ENCODE results near the gene METRNL.
"Not testable (repeated sequence)": the region's sequence is repeated elsewhere in the genome, so short reads cannot be mapped to it uniquely, and the experiment has no call there.

METRNL gene

GRCh38 chr17:83109793-83110645 is 30.6 kb downstream of the METRNL start:
- FAIRE-seq, result no peak

- FAIRE-seq, result no peak
These were observed 31.3 kb downstream of the METRNL start for GRCh38 chr17:83110735-83111134.

- no peak for FAIRE-seq
These were observed 32.3 kb downstream of the METRNL start for GRCh38 chr17:83111516-83112282.

GRCh38 chr17:83113381-83113780 is 34.0 kb downstream of the METRNL start:
- no peak for FAIRE-seq

- FAIRE-seq, result no peak
These were observed 34.4 kb downstream of the METRNL start for GRCh38 chr17:83113792-83114191.

- no peak for FAIRE-seq
These were observed 35.3 kb downstream of the METRNL start for GRCh38 chr17:83114706-83115105.

- FAIRE-seq, result no peak
These were observed 35.8 kb downstream of the METRNL start for GRCh38 chr17:83115202-83115651.

- FAIRE-seq, result no peak
These were observed 36.4 kb downstream of the METRNL start for GRCh38 chr17:83115832-83116231.

- FAIRE-seq, result no peak
These were observed 36.9 kb downstream of the METRNL start for GRCh38 chr17:83116311-83116771.

GRCh38 chr17:83116783-83117555 is 37.6 kb downstream of the METRNL start:
- FAIRE-seq, result no peak

GRCh38 chr17:83117583-83117982 is 38.2 kb downstream of the METRNL start:
- FAIRE-seq, result no peak

GRCh38 chr17:83118071-83118841 is 38.8 kb downstream of the METRNL start:
- no peak for FAIRE-seq

- no peak for FAIRE-seq
These were observed 40.8 kb downstream of the METRNL start for GRCh38 chr17:83119987-83120864.

GRCh38 chr17:83121473-83121872 is 42.1 kb downstream of the METRNL start:
- not testable (repeated sequence) for FAIRE-seq

- FAIRE-seq, result no peak
These were observed 42.8 kb downstream of the METRNL start for GRCh38 chr17:83121921-83122820.

- no peak for FAIRE-seq
These were observed 43.4 kb downstream of the METRNL start for GRCh38 chr17:83122834-83123233.

- no peak for FAIRE-seq
These were observed 44.7 kb downstream of the METRNL start for GRCh38 chr17:83123896-83124801.

GRCh38 chr17:83124871-83125514 is 45.6 kb downstream of the METRNL start:
- FAIRE-seq, result no peak

Measured in islet of Langerhans (tissue), 1 donor.